H4 (cell line): ENCODE data around the gene ZNF80. TPM values are rescaled to one million over a fixed set of nuclear protein-coding genes. Genes with fewer than 3 reads are reported as not detected.
"Not testable (repeated sequence)": the region's sequence is repeated elsewhere in the genome, so short reads cannot be mapped to it uniquely, and the experiment has no call there.

Experiments used
- DNase-seq: peaks from one replicate; pipeline ENCODE4 v3.0.0-alpha.2; 2015; ENCODE audit warnings: low spot score
- total RNA-seq: library from RNA; depleted of rRNA; stranded (reverse); fragments of >200 nt; shearing (Covaris generic); gene quantifications from 2 replicates; pipeline ENCODE4 v1.2.3, GENCODE V29; 2014; rRNA removed

Gene ZNF80
- total RNA-seq: not detected in 2 replicates

DNA sequence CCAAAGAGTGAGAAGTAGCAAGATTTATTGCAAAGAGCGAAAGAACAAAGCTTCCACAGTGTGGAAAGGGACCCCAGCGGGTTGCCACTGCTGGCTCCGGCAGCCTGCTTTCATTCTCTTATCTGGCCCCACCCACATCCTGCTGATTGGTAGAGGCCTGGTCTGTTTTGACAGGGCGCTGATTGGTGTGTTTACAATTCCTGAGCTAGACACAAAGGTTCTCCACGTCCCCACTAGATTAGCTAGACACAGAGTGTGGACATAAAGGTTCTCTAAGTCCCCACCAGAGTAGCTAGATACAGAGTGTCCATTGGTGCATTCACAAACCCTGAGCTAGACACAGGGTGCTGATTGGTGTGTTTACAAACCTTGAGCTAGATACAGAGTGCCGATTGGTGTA is at the start of gene ZNF80:
Gene ZNF80, minus strand, starts transcription at position 101 of the 400 bp plus-strand sequence. CDS start 504 bp downstream, outside the sequence.
- not testable (repeated sequence) for DNase-seq

DNA sequence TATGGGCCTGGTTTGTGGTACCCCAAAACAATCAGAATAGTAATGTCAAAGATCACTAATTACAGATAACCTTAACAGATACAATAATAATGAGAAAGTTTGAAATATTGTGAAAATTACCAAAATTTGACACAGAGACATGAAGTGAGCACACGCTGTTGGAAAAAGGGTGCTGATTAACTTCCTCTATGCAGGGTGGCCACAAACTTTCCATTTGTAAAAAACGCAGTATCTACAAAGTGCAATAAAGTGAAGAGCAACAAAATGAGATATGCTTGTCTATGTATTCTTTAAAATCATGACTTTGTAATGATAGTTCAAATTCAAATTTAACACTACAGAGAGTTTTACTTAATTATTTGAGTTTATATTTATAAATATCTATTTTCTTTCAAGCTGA is 48.9 kb upstream of the ZNF80 start:
- no peak for DNase-seq

DNA sequence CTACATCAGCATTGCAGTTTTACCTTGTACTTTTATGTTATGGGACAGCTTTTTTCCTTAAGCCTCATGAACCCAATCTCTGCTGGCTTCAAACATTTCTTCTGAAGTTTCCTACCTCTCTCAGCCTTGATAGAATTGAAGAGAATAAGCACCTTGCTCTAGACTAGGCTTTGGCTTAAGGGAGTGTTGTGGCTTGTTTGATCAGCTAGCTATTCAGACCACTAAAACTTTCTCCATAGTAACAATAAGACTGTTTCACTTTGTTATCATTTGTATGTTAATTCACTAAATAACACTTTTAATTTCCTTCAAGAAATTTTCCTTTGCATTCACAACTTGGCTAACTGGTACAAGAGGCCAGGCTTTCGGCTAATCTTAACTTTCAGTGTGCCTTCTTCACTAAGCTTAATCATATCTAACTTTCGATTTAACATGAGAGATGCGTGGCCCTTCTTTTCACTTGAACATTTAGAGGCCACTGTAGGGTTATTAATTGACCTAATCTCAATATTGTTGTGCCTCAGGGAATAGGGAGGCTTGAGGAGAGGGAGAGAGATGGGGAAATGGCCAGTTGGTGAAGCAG is 48.4 kb upstream of the ZNF80 start:
- DNase-seq: no peak

DNA sequence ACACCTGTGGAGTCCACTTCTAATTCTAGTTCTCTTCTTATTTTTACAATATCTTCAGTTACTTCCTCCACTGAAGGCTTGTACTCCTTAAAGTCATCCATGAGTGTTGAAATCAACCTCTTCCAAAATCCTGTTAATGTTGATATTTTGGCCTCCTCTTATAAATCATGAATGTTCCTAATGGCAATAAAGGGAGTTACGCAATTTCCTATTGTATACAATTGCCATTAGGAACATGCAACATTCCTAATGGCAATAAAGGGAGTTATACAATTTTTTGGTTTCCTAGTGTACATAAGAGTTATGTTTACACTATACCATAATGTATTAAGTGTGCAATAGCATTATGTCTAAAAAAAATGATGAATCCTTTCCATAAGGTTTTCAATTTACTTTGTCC is 47.3 kb upstream of the ZNF80 start:
- no peak for DNase-seq

DNA sequence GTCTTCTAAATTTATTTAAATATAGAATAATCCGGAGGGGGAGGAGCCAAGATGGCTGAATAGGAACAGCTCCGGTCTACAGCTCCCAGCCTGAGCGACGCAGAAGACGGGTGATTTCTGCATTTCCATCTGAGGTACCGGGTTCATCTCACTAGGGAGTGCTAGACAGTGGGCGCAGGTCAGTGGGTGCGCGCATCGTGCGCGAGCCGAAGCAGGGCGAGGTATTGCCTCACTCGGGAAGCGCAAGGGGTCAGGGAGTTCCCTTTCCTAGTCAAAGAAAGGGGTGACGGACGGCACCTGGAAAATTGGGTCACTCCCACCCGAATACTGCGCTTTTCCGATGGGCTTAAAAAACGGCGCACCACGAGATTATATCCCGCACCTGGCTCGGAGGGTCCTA is 39.5 kb upstream of the ZNF80 start:
- not testable (repeated sequence) for DNase-seq

DNA sequence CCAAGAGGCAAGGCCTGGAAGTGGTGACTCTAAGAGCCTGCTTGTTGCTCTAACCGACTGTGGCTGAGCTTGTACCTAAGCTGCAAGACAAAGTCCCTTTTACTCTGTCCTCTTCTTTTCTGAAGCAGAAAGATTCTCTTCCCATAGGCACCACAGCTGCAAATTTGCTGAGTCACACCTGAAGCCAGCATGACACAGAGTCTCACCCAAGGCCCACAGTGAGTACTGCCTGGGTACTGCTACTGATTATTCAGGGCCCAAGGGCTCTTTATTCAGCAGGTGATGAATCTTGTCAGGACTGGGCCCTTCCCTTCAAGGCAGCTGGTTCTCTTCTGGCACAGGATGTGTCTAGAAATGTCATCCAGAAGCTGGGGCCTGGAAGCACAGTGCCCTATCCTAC is 37.6 kb upstream of the ZNF80 start:
- no peak for DNase-seq

DNA sequence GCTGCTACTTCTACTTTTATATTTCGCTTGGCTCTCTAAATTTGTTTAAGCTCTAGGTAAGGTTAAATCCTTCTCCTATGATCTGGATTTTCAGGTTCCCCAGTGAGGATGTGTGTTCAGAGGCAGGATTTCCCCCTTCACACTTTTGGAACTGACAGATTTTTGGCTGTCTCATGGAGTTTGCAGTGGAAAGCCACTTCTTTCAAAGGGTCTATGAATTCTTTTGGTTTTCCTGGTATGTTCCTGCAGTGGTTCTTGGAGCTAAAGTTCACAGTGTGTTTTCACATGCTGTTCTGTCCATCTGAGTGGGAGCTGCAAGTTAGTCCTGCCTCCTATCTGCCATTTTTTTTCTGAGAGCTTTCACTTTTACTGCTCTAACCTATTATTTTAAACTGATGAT is 34.9 kb upstream of the ZNF80 start:
- no peak for DNase-seq

DNA sequence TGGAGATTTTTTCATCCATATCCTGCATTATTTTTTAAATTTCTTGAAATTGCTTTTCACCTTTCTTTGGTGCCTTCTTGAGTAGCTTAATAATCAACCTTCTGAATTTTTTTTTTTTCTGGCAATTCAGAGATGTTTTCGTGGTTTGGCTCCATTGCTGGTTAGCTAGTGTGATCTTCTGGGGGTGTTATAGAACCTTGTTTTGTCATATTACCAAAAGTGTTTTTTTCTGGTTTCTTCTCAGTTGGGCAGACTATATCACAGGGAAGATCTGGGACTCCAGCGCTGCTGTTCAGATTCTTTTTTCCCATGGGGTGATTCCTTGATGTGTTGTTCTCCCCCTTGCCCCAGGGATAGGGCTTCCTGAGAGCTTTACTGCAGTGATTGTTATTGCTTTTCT is 32.6 kb upstream of the ZNF80 start:
- no peak for DNase-seq

DNA sequence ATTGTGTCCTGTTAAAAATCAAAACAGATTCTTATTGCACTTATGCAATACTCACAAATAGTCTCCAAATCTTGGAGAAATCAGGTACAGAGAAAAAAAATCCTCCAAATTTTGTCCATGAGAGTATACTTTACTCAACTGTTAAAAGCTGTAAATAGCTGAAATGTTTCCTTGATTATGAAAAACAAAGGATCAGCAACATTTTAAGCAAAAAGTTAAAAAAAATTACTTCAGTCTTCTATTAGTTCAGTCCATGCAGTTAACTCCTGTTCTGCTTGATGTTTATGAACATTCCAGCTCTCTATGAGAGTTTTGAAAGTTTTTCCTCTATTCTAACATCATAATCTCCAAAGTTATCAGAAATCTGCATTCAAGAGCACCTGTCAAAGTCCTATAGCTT is 22.8 kb upstream of the ZNF80 start:
- no peak for DNase-seq

DNA sequence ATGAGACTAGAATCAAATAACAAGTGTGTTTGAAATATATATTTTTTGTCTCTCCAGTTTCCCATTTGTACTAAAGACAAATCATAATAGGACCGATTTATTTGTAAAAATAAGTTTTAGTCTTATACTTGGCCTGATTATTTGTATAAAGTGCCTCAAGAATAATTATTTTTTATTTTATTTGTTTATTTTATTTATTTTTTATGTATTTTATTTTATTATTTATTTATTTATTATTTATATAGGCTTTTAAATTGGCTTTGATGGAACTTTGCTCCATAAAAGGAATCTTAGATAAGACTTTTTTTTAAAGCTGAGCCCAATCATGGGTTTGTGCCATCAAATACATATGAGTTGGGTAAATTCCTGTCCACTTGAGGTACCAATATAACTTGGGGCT is 22.2 kb upstream of the ZNF80 start:
- no peak for DNase-seq

DNA sequence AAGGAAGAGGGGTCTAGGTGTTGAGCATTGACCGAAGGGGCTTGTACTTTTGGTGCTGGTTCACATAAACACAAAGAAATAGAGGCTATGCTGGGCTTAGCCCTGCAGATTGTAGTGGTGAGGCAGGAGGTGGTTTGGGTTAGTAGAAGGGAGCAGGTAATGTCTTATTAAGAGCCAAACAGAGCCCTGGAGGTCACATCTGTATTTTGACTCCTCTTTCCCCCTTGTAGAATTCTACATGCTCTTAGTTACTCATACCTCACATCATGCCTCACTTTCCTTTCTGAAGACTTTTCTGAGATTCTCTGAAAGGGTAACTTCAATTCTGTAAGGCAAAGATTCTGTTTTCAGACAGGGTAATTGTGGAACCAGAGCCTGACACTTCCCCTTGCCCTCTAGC is 16.1 kb upstream of the ZNF80 start:
- no peak for DNase-seq

DNA sequence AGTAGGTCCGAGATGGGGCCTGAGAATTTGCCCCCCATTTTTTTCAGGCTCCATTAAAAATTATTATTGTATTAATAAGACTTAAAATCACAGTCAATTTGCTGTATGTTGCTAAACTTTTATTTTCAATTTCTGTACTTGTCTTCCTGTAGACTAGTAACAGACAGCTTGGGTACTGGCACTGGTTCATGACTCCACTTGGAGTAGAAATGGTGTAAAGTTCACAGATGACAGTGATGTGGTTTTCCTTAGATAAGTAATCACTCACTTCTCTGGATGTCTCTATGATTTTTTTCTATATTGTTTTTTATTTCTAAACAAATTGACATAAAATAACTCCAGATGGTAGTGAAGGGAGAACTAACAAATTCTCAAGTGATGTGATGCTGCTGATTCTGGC is 15.6 kb upstream of the ZNF80 start:
- DNase-seq: no peak

DNA sequence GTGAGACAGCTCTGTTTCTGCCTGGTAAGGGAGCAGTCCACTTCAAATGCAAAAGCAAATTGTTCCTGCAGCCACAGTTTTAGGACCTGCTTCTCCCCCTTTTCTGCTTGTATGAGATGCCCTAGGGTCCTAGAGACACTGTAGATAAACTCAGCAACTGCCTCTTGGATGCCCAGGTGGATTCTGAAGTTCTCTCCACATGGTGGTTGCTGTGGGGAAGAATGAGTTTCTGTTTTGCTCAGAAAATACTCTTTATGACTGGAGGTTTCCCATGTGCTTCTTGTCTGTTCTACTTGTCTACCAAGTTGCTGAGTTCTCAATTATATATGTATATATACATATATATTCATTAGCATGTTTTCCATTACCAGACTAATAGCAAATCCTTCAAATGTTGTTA is 5.6 kb upstream of the ZNF80 start:
- DNase-seq: no peak

DNA sequence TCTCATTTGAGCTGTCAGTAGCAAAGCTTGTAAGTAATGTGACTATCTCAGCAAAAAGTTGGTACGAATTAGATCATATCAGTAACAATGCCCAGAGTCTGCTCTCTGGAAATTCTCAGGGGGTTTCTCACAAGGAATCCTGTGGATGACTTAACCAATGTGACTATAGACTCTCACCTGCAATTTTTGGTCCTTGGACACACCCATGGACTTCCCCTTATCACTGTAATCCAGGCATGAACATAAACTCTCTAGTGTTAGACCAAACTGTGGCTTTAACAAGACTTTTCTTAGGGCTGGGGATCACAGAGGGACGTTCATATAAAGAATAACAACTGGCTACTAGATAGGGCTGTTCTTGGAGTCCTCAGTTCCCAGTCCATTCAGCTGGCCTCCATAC is 3.9 kb upstream of the ZNF80 start:
- DNase-seq: no peak

DNA sequence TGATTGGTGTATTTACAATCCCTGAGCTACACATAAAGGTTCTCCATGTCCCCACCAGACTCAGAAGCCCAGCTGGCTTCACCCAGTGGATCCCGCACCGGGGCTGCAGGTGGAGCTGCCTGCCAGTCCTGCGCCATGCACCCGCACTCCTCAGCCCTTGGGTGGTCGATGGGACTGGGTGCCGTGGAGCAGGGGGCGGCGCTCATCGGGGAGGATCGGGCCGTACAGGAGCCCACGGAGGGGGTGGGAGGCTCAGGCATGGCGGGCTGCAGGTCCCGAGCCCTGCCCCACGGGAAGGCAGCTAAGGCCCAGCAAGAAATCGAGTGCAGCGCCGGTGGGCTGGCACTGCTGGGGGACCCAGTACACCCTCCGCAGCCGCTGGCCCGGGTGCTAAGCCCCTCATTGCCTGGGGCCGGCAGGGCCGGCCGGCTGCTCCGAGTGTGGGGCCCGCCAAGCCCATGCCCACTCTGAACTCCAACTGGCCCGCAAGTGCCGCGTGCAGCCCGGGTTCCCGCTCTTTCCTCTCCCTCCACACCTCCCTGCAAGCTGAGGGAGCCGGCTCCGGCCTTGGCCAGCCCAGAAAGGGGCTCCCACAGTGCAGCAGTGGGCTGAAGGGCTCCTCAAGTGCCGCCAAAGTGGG is 888 bp upstream of the ZNF80 start:
- DNase-seq: not testable (repeated sequence)

DNA sequence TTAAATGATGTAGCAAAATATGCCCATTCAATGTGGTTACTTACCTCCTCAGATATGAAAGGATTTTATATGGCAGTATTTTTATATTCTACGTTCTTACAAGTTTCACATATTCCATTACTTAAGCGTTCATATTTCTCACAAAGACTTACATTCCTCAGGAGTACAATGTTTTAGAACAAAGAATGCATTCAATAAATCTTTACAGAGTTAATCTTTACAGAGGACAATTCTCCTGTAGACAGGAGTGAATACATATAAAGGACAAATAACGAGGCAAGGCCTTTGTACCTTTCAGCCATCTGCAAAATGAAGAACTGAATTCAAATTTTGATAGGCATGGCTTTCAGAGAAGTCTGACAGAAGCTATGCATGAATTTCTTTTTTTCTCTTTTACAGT is 1.9 kb downstream of the ZNF80 start:
- no peak for DNase-seq

DNA sequence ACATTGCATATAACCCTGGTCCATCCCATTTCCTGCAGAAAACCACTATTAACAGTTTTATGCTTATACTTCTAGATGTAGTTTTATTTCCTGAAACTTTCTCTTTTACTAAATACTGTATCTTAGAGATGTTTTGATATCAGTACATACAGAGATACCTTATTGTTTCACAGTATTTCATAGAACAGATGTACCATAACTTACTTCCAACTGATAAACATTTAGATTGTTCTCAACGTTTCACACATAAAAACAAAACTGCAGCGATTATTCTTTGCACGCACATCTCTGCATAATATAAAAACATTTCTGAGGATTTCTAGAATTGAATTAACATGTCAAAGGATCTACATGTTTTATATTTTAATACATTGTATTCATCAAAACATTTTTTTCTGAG is 2.6 kb downstream of the ZNF80 start:
- DNase-seq: no peak

DNA sequence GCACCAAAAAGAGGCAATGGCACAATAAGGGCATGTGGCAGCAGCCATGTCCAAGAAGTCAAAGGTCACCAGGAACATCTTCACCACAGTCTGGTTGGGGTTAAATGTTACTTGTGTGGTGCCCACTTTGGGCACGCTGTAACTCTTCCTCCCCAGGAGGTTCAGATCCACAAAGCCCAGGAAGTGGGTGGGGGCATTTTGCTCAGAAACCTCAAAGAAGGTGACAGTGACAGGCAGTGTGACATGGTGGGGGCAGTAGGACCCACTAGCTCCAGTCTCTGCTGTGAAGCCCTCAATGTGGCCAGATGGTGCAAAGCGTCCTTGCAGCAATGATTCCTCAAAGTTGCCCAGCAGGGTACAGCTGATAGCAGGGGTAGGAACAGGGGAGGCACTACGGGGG is 5.8 kb downstream of the ZNF80 start:
- no peak for DNase-seq

DNA sequence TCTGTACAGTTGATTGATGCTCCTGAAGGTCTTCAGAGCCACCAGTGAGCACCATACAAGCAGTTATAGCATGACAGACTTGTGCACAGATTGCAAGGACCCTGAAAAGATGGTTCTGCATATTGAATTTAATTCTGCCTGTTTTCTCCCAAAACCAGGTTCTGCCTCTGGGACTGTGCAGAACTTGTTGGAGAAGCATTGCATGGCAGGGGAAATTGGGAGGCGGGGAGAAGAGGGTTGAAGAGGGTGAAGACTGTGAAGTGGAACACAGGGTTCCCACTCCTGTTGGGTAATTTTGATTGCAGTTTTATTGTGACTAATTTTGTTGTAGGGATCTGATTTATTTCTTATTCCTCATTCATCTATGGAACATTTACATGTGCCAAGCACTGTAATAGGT is 10.3 kb downstream of the ZNF80 start:
- no peak for DNase-seq

DNA sequence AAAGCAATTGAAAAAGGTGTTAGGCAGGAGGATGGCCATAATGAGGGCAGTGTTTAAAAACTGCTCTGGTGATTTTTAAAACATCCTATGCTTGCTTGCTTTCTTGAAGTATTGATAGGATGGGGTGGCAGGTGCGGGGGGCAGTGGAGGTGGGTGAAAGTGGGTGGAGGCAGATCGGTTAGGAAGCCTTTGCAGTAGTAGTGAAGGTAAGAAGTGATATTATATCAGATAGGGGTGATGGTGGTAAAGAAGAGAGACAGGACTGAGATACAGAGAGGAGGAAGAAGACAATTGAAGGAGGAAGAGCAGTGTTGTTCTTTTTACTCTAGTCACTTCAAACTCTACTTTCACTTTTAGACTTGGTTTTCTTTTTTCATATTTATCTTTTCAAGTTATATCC is 11.1 kb downstream of the ZNF80 start:
- no peak for DNase-seq

DNA sequence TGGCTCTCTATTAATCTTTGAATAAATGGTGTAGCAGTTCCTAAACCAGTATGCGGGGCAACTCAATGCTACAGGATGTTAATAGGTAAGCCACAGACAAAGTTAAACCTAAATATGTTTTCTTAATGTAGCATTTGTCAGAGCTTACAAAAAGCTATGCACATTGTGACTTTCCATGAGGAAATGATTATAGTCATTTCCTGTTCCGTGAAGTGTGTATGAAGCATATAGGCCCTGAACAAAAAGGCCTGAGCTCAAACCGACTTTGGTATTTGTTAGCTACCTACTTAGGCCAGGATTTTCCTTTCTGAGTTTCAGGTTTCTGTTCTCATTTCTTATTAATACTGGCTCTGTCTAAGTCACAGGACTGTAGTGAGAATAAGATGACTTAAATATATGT is 14.2 kb downstream of the ZNF80 start:
- DNase-seq: no peak

DNA sequence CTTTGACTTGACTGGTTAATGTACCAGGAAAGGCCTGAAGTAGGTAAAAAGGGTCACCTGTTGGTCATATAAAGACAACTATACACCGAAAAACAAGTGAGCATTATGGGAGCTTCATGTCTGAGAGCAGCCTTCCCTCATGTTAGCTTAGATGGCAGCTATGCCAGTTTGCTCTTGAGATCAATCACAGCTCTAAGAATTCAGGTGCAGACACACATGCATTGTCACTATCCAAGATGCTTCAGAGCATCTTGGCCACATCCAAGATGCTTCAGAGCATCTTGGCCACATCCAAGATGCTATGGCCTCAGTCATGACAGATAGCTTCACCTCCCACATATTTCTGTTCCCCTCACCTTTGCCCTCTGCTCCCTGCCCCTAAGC is 15.5 kb downstream of the ZNF80 start:
- no peak for DNase-seq

DNA sequence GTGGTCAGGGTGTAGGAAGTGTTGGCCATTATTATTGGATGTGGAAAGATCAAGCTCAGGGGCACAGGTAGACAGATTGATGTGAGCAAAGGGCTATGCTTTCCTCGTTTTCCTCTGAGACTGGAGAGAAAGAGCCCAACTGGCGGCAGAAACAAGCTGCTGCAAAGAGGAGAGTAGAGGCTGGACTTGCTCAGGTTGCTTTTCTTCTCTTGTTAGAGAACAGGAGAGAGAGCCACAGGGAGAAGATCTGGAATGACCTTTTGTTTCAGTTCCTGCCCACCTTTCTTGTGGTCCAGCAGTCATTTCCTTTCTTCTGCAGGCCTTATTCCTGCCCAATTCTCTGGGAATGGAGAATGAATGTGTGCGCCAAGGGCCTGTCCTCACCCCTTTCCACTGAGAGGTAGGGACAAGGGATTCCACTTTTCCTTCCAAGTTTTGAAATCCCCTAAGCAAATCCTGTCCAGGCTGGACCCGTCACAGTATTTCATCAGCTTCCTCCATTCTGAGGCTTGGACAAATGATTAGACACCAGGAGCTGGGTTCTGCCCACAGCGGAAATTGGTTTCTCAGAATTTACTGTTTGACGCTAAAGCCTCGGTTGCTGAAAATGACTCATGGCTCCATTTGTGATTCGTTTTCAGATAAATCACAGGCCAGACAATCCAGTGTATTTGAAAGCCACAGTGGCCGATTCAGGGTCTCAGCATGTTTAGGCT is 16.1 kb downstream of the ZNF80 start:
- no peak for DNase-seq
